HepG2 (cell line): Measurements from ENCODE around the gene RAC3. TPM values are rescaled to one million over a fixed set of nuclear protein-coding genes. Genes with fewer than 3 reads are reported as not detected.

Experiments used
- AFF4 ChIP-seq: sonication (generic); formaldehyde crosslinking; IDR thresholded peaks from 2 replicates; pipeline ENCODE4 v1.4.0; 2020; ENCODE audit warnings: missing genetic modification reagents
- CREBL2 ChIP-seq: sonication (generic); formaldehyde crosslinking; IDR thresholded peaks from 2 replicates; pipeline ENCODE4 v1.8.1; 2023; ENCODE audit warnings: missing genetic modification reagents, mild to moderate bottlenecking, borderline replicate concordance
- DNMT3B ChIP-seq: conservative IDR thresholded peaks from 2 replicates; pipeline ENCODE4 v1.6.1; 2016; ENCODE audit warnings: missing biosample characterization, control low read depth
- GATA4 ChIP-seq: sonication (generic); IDR thresholded peaks from 2 replicates; pipeline ENCODE4 v1.6.1; 2016; ENCODE audit warnings: antibody characterized with exemption, low read depth, borderline replicate concordance
- KDM4B ChIP-seq: sonication (generic); formaldehyde crosslinking; IDR thresholded peaks from 2 replicates; pipeline ENCODE4 v1.4.0; 2020; ENCODE audit warnings: missing genetic modification reagents
- KLF15 ChIP-seq: sonication (generic); formaldehyde crosslinking; IDR thresholded peaks from 2 replicates; pipeline ENCODE4 v1.8.1; 2023; ENCODE audit warnings: borderline replicate concordance, mild to moderate bottlenecking, inconsistent platforms, missing genetic modification reagents, mixed read lengths
- MED1 ChIP-seq: sonication (generic); formaldehyde crosslinking; IDR thresholded peaks from 2 replicates; pipeline ENCODE4 v1.4.0; 2020; ENCODE audit warnings: missing genetic modification reagents
- MIER2 ChIP-seq: IDR thresholded peaks from 2 replicates; pipeline ENCODE4 v1.6.1; 2016; ENCODE audit warnings: missing biosample characterization, missing genetic modification reagents
- MTA1 ChIP-seq: sonication (generic); formaldehyde crosslinking; IDR thresholded peaks from 2 replicates; pipeline ENCODE4 v1.4.0; 2020; ENCODE audit warnings: missing genetic modification reagents, mild to moderate bottlenecking, borderline replicate concordance
- MZF1 ChIP-seq: sonication (generic); formaldehyde crosslinking; IDR thresholded peaks from 2 replicates; pipeline ENCODE4 v1.8.1; 2023; ENCODE audit warnings: mild to moderate bottlenecking, missing genetic modification reagents, borderline replicate concordance
- RARA ChIP-seq: IDR thresholded peaks from 2 replicates; pipeline ENCODE4 v1.6.1; 2016; ENCODE audit warnings: missing genetic modification reagents, missing compliant biosample characterization
- RFX1 ChIP-seq: fragments of 450-650 bp; IDR thresholded peaks from 2 replicates; pipeline ENCODE4 v1.6.1; 2017
- SSRP1 ChIP-seq: IDR thresholded peaks from 2 replicates; pipeline ENCODE4 v1.6.1; 2016; ENCODE audit warnings: control low read depth
- TRAFD1 ChIP-seq: sonication (generic); formaldehyde crosslinking; IDR thresholded peaks from 2 replicates; pipeline ENCODE4 v1.5.1; 2020; ENCODE audit warnings: missing genetic modification reagents, mild to moderate bottlenecking, borderline replicate concordance
- YEATS2 ChIP-seq: sonication (generic); formaldehyde crosslinking; IDR thresholded peaks from 2 replicates; pipeline ENCODE4 v1.4.0; 2020; ENCODE audit warnings: missing genetic modification reagents, borderline replicate concordance
- ZNF225 ChIP-seq: sonication (generic); formaldehyde crosslinking; IDR thresholded peaks from 2 replicates; pipeline ENCODE4 v1.4.0; 2020; ENCODE audit warnings: mild to moderate bottlenecking, missing genetic modification reagents
- ZNF253 ChIP-seq: sonication (generic); formaldehyde crosslinking; IDR thresholded peaks from 2 replicates; pipeline ENCODE4 v1.8.0; 2022; ENCODE audit warnings: mild to moderate bottlenecking, missing genetic modification reagents, borderline replicate concordance
- ZNF362 ChIP-seq: sonication (generic); formaldehyde crosslinking; IDR thresholded peaks from 2 replicates; pipeline ENCODE4 v1.4.0; 2020; ENCODE audit warnings: missing genetic modification reagents, mild to moderate bottlenecking, borderline replicate concordance
- ZNF547 ChIP-seq: sonication (generic); formaldehyde crosslinking; IDR thresholded peaks from 2 replicates; pipeline ENCODE4 v1.5.1; 2020; ENCODE audit warnings: mild to moderate bottlenecking, missing genetic modification reagents
- ZNF780A ChIP-seq: sonication (generic); formaldehyde crosslinking; IDR thresholded peaks from 2 replicates; pipeline ENCODE4 v1.8.0; 2022; ENCODE audit warnings: mild to moderate bottlenecking, missing genetic modification reagents, moderate library complexity
- ZXDC ChIP-seq: sonication (generic); formaldehyde crosslinking; IDR thresholded peaks from 2 replicates; pipeline ENCODE4 v1.5.0; 2020; ENCODE audit warnings: mild to moderate bottlenecking, missing genetic modification reagents
- polyA plus RNA-seq, 8 experiments: library from polyadenylated mRNA; depleted of rRNA in 3 of 8; stranded (reverse) in 7 of 8; unstranded in 1 of 8; fragments of >200 nt; fragmentation: Illumina TruSeq in 4 of 8; extraction: Trizol in 4 of 8; gene quantifications; 2 replicates each; pipeline versions ENCODE4 v1.2.1 to v1.2.3, GENCODE V29; 2011 to 2016; ENCODE audit warnings: low read depth in 4 of 8, missing spikeins in 1 of 8, mixed read lengths in 1 of 8; ENCODE audit not compliant: insufficient read depth in 1 of 8
- total RNA-seq, 5 experiments: library from RNA; depleted of rRNA; stranded (reverse); fragments of >200 nt; fragmentation: Illumina TruSeq; extraction: Trizol; gene quantifications; 2 replicates each; pipeline ENCODE4 v1.2.3, GENCODE V29; 2016; ENCODE audit warnings: low read depth in 1 of 5

The RAC3 gene
- total and polyA plus RNA-seq, 2 of the 13 experiments (the other 11 are each of a cell fraction or from before 2014, with no cell fraction given), result 10.5 to 21.3 TPM

- TF ChIP-seq ZXDC (CRISPR knock-in tag) (no peak), AFF4 (CRISPR knock-in tag) (no peak), ZNF780A (CRISPR knock-in tag) (no peak), RARA (peak; percentile 64), KLF15 (CRISPR knock-in tag) (peak; percentile 76), MZF1 (0 out of 2 replicates have a peak, but pooled peaks have one; percentile 64), GATA4 (peak; percentile 47; the same call in 1 of the 2 replicates), MED1 (CRISPR knock-in tag) (peak; percentile 40), SSRP1 (peak; percentile 12), CREBL2 (CRISPR knock-in tag) (0 out of 2 replicates have a peak, but pooled peaks have one; percentile 8), ZNF253 (CRISPR knock-in tag) (no peak), MTA1 (peak; percentile 75; the same call in 1 of the 2 replicates), YEATS2 (CRISPR knock-in tag) (no peak), TRAFD1 (CRISPR knock-in tag) (no peak), ZNF547 (CRISPR knock-in tag) (peak; percentile 90), RFX1 (no peak), DNMT3B (0 out of 2 replicates have a peak, but pooled peaks have one; percentile 14), ZNF362 (CRISPR knock-in tag) (peak; percentile 44; the same call in 1 of the 2 replicates), MIER2 (no peak), ZNF225 (CRISPR knock-in tag) (no peak), KDM4B (CRISPR knock-in tag) (peak; percentile 60)
Observed at GRCh38 chr17:82022310-82022980, 9.0 kb upstream of the RAC3 start, which contains the start of gene CENPX (continued).
